Lower leg skin (tissue), 4 donors: ENCODE measurements around the gene TNS3. TPM values are rescaled to one million over a fixed set of nuclear protein-coding genes. Genes with fewer than 3 reads are reported as not detected.

Source experiments
- DNase-seq, 2 donors: peaks; one replicate each; pipeline ENCODE4 v3.0.0-alpha.2; 2019; ENCODE audit warnings: low spot score in 2 of 2
- H3K4me3 ChIP-seq: fragments of 200-600 bp; sonication (generic); 2 replicates; pipeline ENCODE4 v1.5.1; 2017; ENCODE audit warnings: mild to moderate bottlenecking, low read depth; ENCODE audit not compliant: poor library complexity, severe bottlenecking
- POLR2A ChIP-seq, 2 donors: fragments of 450-650 bp; IDR thresholded peaks; one replicate each; pipeline ENCODE4 v1.6.1; 2016 to 2017; ENCODE audit warnings: antibody characterized with exemption in 2 of 2, mild to moderate bottlenecking in 1 of 2, moderate library complexity in 1 of 2
- WGBS, 2 donors: methylation state at CpG; one replicate each; pipeline ENCODE4 v1.1.5; 2018; 5-methylcytosine and 5-hydroxymethylcytosine counted together
- intact Hi-C: fragments of 100-400 bp; cut with DNase I; formaldehyde crosslinking; loops from one replicate; pipeline ENCODE4 v1.15.0; 2023; ENCODE audit warnings: low total_unique reads
- total RNA-seq, 4 donors: library from RNA; depleted of rRNA; stranded (reverse); fragments of >200 nt; gene quantifications; one replicate each; pipeline ENCODE4 v1.1.0, GENCODE V29; 2016
- TF ChIP-seq, protein P1 (sequence below), 3 donors: fragments of 450-650 bp; IDR thresholded peaks; one replicate each; pipeline ENCODE4 v1.5.1; 2016; ENCODE audit warnings: antibody characterized with exemption in 3 of 3, mild to moderate bottlenecking in 3 of 3, moderate library complexity in 2 of 3

Gene TNS3
- total RNA-seq, 4 donors from 2014 or later = 19.5 to 33.9 (median 25.5) TPM

- intact Hi-C loops = no loop called here
- no peak overlapping the region for H3K4me3 ChIP-seq
- TF ChIP-seq, protein P1, sequence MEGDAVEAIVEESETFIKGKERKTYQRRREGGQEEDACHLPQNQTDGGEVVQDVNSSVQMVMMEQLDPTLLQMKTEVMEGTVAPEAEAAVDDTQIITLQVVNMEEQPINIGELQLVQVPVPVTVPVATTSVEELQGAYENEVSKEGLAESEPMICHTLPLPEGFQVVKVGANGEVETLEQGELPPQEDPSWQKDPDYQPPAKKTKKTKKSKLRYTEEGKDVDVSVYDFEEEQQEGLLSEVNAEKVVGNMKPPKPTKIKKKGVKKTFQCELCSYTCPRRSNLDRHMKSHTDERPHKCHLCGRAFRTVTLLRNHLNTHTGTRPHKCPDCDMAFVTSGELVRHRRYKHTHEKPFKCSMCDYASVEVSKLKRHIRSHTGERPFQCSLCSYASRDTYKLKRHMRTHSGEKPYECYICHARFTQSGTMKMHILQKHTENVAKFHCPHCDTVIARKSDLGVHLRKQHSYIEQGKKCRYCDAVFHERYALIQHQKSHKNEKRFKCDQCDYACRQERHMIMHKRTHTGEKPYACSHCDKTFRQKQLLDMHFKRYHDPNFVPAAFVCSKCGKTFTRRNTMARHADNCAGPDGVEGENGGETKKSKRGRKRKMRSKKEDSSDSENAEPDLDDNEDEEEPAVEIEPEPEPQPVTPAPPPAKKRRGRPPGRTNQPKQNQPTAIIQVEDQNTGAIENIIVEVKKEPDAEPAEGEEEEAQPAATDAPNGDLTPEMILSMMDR (IDR thresholded peaks at IDR 0.05) = no peak
- no peak for TF ChIP-seq POLR2A (IDR thresholded peaks at IDR 0.05)
- no peak for DNase-seq
- WGBS, 2 donors = 91% methylated on average over 9 of the region's 9 CpGs
Measured at GRCh38 chr7:47539398-47540052, 42.4 kb downstream of the TNS3 start.

DNA sequence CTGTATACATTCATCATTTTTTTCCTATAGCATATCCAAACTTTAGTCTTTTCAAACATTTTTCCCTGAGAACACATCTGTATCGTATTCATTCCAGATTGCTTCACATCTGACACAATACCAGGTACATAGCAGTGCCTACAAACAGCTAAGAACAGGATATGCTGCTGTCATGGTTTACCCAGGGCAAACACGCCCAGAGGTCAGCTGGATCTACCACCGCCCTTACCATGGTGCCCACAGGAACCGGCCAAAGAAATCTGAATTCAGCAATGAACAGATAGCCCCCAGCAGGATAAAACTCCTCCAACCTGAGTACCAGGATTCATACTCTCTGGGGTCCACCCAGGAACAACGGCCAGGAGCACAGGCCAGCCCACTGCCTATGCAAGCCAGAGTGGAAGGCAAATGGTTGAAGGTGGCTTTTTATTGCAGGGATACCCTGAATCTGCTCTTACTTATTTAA lies 43.0 kb downstream of the TNS3 start:
- WGBS, 2 donors = 83 to 88% methylated on average over 5 of the region's 5 CpGs
- DNase-seq = no peak
- H3K4me3 ChIP-seq = no peak overlapping the region
- no peak for TF ChIP-seq POLR2A (IDR thresholded peaks at IDR 0.05)
- TF ChIP-seq, protein P1 (IDR thresholded peaks at IDR 0.05) = no peak
- intact Hi-C loops = no loop called here

- TF ChIP-seq POLR2A (IDR thresholded peaks at IDR 0.05) = no peak
- TF ChIP-seq, protein P1 (IDR thresholded peaks at IDR 0.05) = no peak
- no peak for DNase-seq
- H3K4me3 ChIP-seq = no peak overlapping the region
- intact Hi-C loops = no loop called here
- WGBS, 2 donors = 51 to 53% methylated on average over 17 of the region's 17 CpGs
Measured at GRCh38 chr7:47537716-47538675, 43.9 kb downstream of the TNS3 start.

GRCh38 chr7:47536661-47537611 lies 45.0 kb downstream of the TNS3 start:
- intact Hi-C loops = no loop called here
- H3K4me3 ChIP-seq = peak overlapping the region; percentile 27
- TF ChIP-seq POLR2A (IDR thresholded peaks at IDR 0.05) = no peak
- TF ChIP-seq, protein P1 (IDR thresholded peaks at IDR 0.05) = no peak
- WGBS, 2 donors = 8 to 14% methylated on average over 75 to 85 of the region's 96 CpGs
- peak; percentile 71 to 95 for DNase-seq
